ENCODE results near the gene TRABD.

DNA sequence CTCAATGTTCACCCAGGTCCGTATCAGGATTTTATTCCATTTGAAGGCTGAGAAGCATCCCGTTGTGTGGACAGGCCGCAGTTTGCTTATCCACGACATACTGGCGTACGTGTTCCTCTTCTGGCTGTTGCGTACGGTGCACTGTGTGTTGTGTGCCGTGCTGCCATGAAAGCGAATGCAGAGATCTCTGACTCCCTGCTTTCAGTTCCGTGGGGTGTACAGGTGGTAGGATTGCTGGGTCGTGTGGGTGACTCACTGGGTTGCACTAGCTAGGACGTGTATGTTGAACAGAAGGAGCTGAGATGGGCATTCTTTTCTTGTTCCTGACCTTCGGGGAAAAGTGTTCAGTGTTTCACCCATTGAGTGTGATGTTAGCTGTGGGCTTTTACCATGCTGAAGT lies 25.4 kb downstream of the TRABD start:
- TF ChIP-seq, protein P1, sequence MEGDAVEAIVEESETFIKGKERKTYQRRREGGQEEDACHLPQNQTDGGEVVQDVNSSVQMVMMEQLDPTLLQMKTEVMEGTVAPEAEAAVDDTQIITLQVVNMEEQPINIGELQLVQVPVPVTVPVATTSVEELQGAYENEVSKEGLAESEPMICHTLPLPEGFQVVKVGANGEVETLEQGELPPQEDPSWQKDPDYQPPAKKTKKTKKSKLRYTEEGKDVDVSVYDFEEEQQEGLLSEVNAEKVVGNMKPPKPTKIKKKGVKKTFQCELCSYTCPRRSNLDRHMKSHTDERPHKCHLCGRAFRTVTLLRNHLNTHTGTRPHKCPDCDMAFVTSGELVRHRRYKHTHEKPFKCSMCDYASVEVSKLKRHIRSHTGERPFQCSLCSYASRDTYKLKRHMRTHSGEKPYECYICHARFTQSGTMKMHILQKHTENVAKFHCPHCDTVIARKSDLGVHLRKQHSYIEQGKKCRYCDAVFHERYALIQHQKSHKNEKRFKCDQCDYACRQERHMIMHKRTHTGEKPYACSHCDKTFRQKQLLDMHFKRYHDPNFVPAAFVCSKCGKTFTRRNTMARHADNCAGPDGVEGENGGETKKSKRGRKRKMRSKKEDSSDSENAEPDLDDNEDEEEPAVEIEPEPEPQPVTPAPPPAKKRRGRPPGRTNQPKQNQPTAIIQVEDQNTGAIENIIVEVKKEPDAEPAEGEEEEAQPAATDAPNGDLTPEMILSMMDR (IDR thresholded peaks at IDR 0.05) = no peak
- TF ChIP-seq POLR2A (IDR thresholded peaks at IDR 0.05) = no peak
